HT-29 (cell line): Measurements from ENCODE around the gene LRRC10B. TPM values are rescaled to one million over a fixed set of nuclear protein-coding genes. Genes with fewer than 3 reads are reported as not detected.

Source experiments
- DNase-seq: peaks from one replicate; pipeline ENCODE4 v3.0.0-alpha.2; 2015; ENCODE audit warnings: low spot score
- small RNA-seq: library from RNA; depleted of rRNA; stranded (forward); fragments of <200 nt; gene quantifications from one replicate; pipeline ENCODE3, GENCODE V24; 2014
- total RNA-seq: library from RNA; depleted of rRNA; stranded (reverse); fragments of >200 nt; shearing (Covaris generic); gene quantifications from 2 replicates; pipeline ENCODE4 v1.2.3, GENCODE V29; 2014; rRNA removed

LRRC10B gene
- total RNA-seq, 1 experiment from 2014 or later, result 7.7 TPM

DNA sequence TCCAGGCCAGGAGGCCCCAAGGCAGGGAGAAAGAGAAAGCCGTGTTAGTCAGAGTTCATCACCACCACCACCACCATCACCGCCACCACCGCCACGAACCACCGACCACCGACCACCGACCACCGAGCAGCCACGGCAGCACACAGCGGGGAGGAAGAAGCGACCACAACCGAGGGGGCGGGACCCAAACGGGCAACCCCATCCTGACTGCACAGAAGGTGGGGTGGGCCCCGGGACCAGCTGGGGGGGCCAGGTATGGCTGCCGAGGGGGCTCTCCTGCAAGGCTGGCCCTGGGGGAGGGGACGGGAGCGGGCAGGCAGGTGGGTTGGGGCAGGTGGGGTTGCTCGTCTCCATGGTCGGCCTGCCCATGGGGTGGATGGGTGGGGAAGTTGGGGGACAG, 38.1 kb downstream of the LRRC10B start:
- DNase-seq, result no peak

DNA sequence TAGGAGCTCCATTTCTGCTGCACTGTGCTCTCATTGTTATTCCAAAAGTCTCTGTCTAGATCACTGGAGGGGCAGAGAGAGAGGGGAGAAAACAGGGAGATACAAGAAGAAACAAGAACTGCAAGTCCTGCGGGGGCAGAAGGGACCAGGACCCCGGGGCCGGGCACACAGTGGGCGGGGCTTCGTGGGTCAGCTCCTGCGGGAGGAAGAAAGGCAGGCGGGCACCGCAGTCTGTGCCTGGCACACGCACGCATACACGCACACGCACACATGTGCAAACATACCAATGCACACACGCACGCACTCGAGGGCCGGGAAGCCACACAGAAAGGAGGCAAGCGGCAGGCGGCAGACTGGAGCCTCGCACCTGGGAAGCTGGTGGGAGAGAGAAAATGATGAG, 38.7 kb downstream of the LRRC10B start:
- DNase-seq, result no peak

DNA sequence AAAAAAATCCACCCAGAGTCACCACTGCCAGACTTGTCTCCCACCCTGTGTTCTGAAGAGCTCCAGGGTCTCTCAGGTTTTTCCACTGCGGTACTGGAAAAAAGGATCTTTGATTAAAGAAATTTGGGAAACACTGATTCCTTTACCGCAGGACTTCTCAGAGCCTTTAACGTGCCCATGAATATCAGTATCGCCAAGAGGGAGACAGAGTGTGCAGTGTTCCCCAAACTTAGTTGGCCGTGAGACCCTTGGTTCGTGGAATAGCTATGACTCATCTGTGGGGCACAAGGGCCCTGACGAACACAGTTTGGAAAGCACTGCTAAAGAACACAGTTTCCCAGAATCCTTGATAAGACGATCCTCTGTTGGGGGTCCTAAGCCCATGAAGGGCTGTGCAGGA, 40.6 kb downstream of the LRRC10B start:
- no peak for DNase-seq

DNA sequence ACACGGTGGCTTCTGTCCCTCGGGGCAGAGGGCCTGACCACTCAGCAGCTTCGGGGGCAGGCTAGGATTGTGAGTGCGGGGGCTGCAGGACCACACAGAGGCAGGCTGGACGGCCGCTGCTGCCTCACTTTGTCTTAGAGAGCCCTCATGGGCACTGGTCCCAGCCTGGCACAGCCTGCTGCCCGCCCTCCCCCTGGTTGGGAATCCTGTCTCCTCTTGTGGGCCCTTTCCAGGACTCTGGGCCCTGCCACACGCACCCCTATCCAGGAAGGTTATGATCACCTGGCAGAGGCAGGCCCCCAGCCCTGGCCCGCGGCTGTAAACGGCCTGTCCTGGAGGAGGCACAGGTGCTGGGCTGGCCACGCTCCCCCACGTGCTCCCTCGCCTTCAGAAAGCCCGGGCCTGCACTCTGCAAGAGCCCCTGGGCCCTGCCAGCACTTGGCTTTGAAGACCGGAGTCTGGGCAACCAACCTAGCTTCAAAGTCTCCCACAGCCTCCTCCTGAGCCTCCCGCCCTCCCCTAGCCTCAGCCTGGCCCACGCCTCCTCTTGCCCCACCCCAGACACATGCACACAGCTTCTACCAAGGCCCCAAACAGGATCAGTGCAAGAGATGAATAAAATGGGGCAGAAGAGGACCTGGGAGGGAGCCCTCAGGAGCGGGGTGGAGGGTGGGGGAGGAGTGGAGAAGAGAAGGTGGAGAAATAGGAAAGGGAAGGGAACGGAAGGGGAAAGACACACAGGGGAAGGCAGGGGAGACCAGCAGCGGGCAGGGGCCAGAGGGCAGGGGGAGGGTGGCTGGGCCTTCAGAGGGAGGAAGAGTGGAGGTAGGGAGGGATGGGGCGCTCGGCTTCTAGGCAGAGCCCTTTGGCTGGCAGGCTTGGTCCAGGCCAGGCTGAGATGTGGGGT, 41.4 kb downstream of the LRRC10B start:
- no peak for DNase-seq

DNA sequence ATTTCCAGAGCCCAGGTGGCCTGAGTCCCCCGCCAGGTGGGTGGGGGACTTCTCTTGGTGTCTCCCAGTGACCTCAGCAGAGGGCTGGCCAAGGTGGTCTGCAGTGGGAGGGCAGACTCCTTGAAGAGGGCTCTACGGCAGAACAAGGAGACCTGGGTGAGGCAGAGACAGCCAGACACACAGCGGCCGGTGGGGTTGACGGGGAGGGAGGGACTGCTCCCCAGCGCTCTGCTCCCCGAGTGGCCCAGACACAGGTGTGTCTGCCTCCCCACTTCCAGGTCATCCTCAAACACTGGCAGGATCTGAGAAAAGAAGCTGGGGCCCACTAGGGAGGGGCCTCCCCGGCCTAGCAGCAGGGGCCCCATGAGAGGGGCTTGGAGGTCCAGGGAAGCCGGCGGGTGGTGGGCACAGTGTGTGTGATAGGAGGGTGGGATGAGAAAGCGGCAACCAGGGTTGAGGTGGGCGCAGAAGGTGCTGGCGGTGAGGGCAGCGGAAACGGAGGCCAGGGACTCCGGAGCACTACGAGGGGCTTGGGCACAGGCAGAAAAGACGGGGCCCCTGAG, 42.2 kb downstream of the LRRC10B start:
- no peak for DNase-seq

DNA sequence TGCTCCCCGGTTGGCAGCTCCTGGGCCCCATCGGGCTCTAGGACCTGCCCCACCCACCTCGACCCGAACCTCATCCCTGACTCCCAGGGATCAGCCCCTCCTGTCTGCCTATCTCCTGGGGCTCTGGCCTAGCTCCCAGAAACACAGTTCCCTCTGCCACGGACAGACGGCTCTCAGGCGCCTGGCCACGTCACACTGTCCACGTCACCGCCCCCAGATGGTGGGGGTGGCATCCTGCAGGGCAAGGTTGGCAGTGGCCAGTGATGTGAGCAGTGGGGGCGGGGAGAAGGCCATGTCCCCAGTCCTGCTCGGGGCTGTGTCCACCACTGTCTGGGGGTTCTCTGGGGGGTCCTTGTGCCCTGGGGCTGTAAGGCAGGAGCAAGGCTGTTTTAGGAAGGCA, 43.1 kb downstream of the LRRC10B start:
- DNase-seq, result peak; percentile 31

DNA sequence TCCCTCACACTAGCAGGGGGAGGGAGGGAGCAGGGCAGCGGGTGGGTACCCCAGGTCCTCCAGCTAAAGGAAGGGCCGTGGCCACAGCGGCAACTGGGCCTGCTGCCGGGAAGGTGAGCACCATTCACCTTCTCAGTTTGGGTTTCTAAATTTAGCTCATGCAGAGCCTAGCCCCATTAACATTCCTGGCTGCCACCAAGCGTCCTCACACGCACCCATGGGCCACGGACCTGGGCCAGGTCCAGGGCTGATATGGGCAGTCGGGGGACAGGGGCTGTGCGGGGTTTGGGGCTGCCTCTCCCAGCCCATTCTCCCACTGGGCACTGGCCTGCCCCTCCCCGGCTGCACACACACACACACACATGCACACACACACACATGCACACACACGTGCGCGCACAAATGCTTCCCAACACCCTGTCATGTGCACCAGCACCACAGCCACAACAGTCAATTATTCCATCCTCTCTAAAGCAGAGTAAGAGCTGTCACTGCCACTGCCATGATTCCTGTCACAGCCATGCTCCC, 43.6 kb downstream of the LRRC10B start:
- DNase-seq, result no peak

DNA sequence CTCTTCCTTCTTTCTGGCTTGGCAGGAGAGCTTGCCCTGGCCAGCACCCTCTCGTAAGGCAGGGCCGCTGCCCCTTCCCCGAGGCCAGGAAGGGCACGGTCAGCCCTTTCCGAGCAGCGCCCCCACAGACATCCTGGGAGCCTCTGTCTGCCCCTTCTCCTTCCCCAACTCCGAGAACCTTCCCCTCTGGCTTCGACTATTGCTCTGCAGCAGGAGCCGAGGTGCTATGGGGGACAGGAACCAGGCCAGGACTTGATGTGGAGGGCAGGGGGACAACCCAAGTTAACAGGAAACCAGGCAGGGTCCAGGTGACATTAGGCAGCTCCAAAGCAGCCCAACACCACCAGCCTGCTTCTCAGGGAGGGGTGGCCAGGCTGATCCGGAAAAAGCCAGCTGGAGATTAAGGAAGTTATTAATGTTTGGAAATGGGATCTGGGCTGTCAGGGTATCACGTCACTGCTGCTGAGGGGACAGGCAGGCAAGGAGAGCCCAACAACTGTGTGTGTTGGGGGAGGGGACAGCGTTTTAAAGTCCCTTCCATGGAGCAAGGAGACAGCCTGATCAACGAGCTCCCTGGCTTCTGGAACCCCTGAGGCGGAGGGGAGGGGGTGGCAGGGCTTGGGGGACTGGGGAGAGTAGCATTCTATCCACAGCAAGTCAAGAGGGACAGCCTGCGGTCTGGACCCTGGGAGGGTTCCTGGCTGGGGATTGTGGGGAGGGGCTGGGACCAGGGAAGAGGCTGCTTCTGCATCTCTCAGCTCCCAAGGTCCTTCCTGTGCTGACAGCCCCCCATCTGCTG, 45.0 kb downstream of the LRRC10B start:
- no peak for DNase-seq

DNA sequence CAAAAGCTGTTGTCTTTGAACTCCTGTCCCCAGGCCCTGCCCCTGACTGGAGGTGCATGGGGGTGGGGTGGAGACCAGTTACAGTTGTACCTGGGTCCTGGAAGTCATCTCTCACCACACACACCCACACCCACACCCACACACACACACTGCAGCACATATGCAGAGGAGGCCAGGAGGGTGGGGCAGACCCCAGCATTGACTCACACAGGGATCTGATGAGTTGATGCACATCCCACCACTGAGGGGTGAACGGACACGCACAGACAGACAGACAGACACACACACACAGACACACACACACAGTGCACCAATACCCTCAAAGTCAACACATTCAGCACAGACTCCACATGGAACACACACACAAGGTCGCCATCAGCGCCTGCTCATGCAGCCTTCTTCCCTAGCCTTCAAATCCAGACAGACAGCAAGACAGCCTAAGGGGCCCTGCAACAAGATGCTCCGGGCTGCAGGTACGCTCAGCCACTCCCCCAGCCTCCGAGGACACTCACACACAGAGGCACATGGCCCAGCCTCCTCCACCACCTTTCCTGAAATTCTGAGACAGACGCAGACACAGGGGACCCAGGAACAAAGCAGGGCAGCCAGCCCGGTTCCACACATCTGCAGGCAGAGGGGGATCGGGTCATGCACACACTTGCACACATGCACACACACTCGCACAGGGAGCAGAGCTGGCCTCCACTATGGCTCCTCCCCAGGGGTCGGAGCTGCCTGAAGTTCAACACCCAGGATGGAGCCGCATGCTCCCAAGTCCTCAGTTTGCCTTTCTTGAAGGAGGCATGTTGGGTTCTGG, 45.8 kb downstream of the LRRC10B start:
- DNase-seq, result no peak

DNA sequence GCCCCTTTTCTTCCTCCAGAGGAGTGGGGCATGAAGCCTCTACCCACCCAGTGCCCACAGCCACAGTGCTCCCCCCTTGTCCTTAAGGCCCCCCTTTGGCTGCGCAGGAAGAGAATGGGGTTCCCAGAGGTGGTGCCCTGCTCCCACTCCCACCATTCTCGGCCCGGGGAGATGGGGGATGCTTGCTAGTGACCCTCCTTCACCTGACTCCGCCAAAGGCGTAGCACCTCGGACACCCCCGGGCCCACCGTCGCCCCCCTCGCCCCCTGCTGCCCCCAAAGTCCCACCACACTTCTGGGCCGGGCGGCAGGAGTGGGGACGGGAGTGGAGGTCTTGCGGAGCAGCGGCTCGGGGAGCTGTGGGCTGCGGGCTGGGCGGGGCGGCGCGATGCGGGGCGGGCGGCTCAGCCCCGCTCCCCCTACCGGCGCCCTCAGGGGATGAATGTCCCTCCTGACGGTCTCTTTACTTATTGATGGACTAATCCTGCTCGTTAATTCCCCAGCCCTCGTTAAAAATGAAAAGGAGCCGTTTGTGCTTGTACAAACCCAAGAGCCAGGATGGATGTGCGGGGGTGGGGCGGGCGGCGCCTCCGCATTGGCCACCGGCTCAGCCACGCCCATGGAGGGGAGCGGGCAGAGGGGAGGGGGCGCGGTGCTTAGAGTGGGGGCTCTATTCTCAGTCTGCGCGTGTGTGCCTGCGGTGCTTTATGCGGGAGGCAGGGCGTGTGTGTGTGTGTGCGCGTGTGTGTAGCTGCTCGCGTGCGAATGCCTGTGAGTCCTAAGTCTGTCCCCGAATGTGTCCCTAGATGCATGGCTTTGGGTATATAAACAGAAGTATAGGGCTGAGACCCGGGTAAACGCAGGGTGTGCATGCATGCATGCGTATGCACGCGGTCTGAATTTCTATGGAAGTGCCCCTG, 46.8 kb downstream of the LRRC10B start:
- peak; percentile 31 for DNase-seq

DNA sequence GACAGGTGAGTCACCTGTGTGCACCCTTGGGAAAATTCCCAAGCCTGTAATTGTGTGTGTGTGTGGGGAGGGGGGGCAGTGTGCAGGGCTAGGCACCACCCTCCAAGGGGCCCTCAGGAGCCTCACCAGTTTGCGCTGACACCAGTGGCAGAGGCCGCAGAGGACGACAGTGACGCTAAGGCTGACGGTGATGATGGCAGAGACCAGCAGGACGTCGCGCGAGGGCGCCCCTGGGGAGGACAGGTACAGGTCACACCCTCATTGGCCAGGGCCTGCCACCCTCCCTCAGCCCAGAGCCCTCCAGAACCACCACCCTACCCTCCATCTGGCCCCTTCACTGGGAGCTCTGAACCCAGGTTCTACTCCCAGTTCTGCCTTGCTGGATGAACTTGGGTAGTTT, 47.4 kb downstream of the LRRC10B start:
- no peak for DNase-seq

DNA sequence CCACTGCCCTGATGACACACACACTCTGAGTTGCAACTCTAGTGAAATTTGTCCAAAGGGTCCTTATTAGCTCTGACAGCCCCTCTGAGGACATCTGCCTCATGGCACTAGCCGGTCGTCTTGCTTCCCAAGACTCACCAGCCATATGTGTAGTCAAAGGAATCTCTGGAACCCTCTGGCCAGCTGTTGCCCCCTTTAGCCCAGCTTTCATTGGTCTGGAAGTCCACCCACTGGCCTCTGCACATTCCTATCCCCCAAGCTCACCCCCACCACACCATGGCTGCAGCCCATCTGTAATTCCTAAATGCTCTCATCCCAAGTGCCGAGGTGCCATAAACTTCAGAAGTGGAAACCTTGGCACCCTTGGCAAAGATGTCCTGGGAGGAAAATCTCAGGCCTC, 48.1 kb downstream of the LRRC10B start:
- DNase-seq, result no peak

Small RNA genes within 50 kb of the gene (small RNA-seq; reads per million reads assigned to genes)
- not detected for gene MIR4488

Other genes starting within 250 kb of the LRRC10B start
- gene VWCE, start 213.4 kb upstream of the LRRC10B start, total RNA-seq, result not detected in 2 replicates
- gene DDB1, start 175.6 kb upstream of the LRRC10B start, total RNA-seq, result 262 and 321 TPM in 2 replicates
- 80.4 and 94.2 TPM in 2 replicates for gene TKFC, start 175.5 kb upstream of the LRRC10B start, total RNA-seq
- gene CYB561A3, start 146.9 kb upstream of the LRRC10B start, total RNA-seq, result 70.5 and 80.2 TPM in 2 replicates
- 18.4 and 27.8 TPM in 2 replicates for gene TMEM138, start 146.4 kb upstream of the LRRC10B start, total RNA-seq
- gene TMEM216, start 116.2 kb upstream of the LRRC10B start, total RNA-seq, result 15.1 and 23.4 TPM in 2 replicates
- gene CPSF7, start 78.8 kb upstream of the LRRC10B start, total RNA-seq, result 34.8 and 51.2 TPM in 2 replicates
- 58.3 and 64.9 TPM in 2 replicates for gene SDHAF2, start 78.6 kb upstream of the LRRC10B start, total RNA-seq
- 13.2 and 14.8 TPM in 2 replicates for gene SYT7, start 72.3 kb downstream of the LRRC10B start, total RNA-seq
- gene DAGLA, start 171.6 kb downstream of the LRRC10B start, total RNA-seq, result 9.2 and 9.7 TPM in 2 replicates
- 70.1 and 105 TPM in 2 replicates for gene MYRF, start 243.9 kb downstream of the LRRC10B start, total RNA-seq